Suppressor macrophage (primary cell): ENCODE data around the gene ZDHHC22.
"Not testable (repeated sequence)": the region's sequence is repeated elsewhere in the genome, so short reads cannot be mapped to it uniquely, and the experiment has no call there.

Source experiments
- DNase-seq, 4 experiments: peaks; one replicate each; pipeline ENCODE4 v3.0.0-alpha.2; 2020 to 2022
- total RNA-seq, 17 experiments: gene quantifications; one replicate each; lab custom pipeline; 2026; ENCODE audit warnings: mixed read lengths in 6 of 17, inconsistent platforms in 3 of 17; lab: John Stamatoyannopoulos, UW

Gene ZDHHC22, protein sequence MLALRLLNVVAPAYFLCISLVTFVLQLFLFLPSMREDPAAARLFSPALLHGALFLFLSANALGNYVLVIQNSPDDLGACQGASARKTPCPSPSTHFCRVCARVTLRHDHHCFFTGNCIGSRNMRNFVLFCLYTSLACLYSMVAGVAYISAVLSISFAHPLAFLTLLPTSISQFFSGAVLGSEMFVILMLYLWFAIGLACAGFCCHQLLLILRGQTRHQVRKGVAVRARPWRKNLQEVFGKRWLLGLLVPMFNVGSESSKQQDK
- total RNA-seq, result 0 to 2.0 (median 0) reads per million in 17 experiments

DNA sequence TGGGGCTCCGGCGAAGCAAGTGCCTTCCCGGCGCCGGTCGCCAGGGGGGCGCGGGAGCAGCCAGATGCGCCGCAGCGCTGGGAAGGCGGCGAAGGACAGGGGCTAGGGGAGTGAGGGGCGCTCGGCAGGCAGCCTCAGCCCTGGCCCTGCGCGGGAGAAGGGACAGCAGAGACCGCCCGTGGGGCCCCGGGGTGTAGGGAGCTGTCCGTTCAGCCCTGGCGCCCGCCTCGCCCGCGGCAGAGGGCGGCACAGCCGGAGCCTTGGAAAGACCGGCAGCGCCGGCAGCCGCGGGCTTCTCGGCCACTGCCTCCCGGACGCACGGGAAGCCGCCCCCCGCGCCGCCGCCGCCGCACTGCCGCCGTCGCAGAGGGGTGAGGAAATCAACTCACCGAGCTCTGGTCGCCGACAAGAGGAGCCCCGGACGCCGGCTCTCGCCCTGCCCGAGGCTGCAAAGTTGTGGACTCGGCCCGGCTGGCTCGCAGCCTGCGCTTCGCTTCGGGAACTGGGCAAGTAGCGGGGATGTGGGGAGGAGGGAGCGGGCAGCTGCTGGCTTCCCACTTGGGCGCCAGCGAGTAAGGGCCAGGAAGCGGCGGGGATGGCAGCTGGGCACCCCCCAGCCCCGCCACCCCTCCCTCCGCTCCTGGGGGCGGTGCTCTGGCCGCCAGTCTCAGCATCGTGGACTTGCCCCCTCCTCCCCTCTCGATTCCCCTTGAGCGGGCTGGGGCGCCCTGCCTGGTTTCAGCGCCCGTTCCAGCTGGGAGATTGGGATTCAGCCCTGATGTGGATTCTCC, at the start of gene ZDHHC22:
TSS of gene ZDHHC22 (minus strand) at position 578 of the 791 bp plus-strand sequence. CDS start 2,053 bp downstream, outside the sequence.
- peak in 2 of 4 experiments; percentile 7 to 42 for DNase-seq

DNA sequence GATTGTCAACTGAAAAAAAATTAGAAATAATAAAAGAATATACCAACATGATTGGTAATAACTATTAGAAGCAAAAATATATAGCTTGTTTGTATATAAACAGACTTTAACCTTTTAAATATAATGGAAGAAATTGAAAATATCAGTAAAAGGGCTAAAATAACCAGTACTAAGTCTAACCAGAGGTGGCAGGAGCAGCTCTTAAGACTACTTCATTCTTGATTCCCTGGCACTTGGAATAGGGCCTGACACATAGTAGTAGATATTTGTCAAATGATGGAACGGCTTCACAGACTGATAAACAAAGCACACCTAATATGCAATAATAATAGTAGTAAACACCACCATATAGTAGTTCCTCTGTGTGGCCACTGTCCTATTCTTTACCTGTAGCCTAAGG, 49.4 kb upstream of the ZDHHC22 start:
- DNase-seq, result no peak

DNA sequence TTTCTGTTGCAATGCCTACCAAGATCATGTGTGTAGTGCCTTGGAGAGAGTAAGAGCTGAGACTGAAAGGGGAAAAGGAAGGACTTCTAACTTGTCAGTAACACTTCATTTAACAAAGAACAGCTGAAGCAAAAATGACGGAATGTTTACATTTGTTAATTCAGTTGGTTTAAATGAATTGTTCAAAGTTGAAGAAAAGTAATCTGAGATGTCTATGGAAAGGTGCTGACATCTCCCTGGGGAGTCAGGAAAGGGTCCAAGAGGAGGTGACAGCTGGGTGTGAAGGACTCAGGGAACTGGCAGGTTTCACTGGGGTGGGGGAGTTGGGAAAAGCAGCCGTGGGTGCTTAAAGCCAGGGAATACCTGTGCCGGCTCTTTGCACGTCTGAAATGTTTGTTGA, 47.9 kb upstream of the ZDHHC22 start:
- no peak for DNase-seq

DNA sequence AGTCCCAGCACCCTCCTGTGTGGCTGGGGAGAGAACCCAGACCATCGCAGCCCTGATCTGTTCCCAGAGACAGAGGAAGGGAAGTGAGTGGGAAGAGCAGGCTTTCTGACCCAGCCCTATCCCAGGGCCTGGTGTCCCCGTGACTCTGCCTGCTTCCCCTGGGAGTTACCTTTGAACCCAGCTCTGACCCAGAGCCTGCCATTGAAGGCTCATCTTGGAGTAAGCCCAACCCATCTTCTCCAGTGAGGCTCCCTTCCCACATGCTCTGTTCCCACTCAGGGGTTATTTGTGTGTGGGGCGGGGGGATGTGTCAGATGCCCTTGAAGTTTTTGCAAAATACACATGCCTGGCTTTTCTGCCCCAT, 46.0 kb upstream of the ZDHHC22 start:
- DNase-seq, result no peak

DNA sequence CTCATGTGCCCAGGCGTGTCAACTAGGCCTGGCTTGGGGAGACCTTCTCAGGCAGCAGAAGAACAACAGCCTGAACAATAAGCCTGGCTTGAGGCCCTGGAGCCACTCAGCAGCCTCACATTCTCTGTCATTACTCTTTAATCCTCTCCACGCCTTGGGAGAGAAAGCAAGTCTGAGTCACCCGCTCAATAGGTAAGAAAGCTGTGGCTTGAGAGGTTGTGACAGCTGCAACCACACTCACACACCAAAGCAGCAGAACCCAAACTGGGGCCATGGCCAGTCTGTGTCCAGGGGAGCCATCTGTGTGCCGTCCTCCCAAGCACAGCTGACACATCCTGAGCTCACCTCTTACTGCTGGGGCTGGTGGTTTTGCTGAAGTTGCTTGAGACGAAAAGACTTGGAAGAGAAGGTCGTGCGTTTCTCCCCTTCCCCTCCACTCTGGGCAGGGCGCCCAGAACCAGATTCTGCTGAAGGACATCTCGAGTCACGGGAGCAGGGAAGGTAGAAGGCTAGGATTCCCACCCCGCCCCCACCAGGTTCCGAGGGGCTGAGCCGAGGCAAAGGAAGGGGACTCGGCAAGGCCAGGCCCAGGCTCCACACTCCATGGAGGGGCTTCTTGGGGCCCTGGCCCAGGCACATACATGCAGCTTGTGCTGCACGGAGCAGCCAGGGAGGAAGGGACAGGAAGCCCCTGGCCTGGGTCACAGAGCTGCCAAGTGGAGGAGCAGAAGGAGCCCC, 45.5 kb upstream of the ZDHHC22 start:
- DNase-seq, result no peak

DNA sequence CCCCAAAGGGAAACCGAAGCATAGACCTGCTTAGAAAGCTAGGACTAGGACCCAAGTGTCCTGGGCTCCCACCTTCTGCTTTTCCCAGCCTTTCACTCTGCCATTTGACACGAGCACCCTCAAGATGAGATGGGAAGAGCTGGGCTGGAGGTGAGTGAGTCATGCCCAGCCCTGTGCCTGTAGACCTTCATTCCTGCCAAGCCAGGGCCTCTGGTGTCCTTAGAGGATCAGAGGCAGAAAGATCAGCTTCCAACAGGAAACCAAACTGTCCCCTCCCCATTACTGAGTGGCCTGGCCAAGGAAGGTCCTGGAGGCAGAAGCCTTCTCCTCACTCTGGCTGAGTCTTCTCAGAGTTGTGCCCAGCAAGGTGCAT, 43.5 kb upstream of the ZDHHC22 start:
- no peak for DNase-seq

DNA sequence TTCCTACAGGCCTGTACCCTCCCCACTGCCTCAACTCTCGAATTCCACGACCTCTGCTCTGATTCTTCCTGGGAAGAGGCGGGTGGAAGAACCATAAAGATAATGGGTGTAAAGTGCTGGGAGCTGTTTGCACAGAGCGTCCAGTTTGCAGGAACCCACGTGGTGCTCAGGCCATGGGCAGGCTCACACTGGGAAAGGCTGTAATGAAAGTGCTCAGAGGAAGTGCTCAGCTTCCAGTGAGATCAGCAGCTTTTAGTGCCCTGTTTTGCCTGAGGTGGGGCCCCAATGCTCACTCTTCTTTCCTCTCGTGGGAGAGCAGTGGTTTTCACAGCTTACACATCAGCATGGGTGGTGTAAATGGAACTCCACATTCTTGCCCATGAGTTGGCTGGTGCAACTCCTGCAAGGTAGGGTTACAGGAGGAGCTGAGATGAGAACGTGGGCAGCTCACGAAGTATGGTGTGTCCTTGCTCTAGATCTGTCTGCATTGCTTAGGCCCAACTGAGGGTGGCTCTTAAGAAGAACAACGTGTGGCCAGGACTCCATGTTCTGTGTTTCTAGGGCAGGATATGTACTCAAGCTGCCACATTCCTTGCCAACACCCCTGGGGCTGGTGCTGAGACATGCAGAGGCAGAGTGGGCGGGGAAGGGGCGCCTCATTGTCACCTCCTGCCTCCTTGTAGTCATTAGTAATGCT, 43.0 kb upstream of the ZDHHC22 start:
- DNase-seq, result peak; percentile 9 to 60 (median 46)

DNA sequence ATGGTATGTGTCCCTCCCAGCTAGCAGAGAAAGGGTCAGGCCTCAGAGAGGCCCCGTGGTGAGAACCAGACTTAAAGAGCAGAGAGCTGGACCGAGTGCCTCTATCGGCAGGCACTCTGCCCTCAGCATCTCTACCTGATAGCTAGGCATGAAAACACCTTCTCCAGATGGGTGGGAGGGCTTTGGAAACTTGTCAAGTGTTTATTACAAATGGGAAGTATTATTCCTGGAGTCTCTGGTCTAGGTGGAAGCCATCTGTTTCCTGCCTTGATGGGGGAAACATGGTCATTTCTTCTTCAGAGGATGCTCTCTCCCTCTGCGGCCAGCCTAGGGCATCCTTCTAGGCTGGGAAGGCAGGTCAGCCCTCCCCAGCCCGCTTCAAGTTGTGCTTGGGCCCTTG, 42.3 kb upstream of the ZDHHC22 start:
- no peak for DNase-seq

DNA sequence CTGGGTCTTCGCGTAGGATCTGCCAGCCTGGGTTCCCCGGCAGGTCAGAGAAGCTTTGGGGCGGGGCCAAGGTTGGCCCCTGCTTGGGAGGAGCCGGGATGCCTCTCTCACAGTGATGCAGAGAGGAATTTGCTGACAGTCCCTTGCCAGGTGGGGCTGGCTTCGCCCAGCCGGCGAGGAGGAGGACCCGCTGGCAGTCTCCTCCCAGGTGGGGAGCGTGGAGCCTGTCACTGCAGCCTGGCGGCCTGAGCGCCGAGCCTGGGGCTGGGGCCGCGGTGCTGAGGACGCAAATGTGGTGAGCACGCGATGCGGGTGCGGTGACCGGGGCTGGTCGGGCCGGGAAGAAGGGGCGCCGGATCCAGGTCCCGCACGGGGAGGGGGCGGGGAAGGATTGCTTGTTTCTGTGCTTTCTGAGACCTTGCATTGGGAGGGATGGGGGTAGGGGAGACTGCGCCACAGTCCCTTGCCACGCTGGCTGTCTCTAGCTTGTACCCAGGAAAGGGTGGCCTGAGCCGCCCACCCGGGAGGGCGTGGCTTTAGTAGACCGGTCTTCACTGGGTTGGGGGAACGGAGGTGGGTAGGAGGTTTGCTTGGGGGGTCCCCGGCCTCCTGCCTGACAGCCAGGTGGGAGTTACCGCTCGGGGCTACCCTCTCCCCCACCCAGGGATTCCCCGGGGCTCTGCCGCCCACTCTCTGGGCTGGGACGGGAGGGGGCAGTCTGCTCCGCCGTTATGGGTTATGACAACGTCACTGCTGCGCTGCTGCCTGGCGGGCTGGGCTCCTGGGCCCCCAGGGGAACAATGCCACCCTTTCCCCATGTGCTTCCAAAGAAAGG, 40.2 kb upstream of the ZDHHC22 start, which contains the start of gene TMEM63C:
TSS of gene TMEM63C (plus strand) at position 196 of the 835 bp plus-strand sequence. CDS start 37,016 bp downstream, outside the sequence.
- peak in 2 of 4 experiments; percentile 11 to 20 for DNase-seq

DNA sequence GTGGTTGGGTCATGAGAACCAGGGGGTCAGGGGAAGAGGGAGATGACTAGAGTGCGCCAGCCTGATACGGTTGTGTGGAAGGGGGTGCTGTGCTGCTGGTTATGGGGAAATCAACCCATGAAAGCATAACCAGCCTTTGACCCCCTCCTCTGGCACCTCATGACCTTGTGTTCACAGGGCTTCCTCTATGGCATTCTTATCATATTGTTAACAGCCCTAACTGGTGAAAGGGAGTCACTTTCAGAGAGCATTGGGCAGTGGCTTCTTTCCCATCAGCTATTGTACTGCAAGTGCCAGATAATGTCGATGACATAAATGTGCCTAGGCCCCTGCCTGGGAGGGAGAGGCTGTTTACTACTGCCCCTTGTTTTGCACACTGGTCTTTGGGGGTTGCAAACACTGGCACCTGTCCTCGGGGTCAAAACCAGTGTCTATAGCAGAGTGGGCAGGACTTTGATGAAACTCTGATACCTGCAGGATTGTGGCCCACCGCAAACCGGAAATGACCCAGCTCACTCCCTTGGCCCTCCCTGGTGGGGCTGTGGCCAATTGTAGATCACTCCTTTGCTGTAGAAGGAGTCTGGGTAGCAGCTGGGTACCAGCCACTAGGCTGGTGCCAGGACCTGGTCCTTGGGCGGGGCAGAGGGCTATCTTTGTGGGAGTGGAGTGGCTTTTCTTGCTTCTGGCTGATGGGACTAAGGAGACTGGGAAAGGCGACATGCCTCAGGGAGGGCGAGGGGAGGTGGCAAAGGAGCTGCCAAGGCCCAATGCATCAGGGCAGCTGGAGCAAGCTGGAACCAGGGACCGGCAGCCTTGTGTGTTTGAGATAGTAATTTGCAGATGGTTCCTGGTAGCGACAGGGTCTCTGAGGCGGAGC, 39.4 kb upstream of the ZDHHC22 start:
- no peak for DNase-seq

DNA sequence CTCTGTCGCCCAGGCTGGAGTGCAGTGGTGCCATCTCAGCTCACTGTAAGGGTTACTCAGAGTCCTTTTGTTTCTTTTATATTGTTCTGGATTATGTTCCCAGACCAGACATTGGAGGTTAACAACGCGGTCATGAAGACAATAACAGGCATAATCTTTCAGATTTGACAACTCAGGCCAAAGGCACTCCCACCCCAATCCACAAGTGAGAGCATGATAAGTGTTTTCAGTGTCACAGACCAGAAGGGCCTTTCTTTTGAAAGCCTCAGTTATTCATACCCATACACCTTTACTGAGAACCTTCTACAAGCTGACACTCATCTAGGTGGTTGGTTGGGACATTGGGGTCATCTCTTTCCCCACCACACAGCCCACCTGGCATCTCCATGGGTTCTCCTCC, 37.1 kb upstream of the ZDHHC22 start:
- no peak for DNase-seq

DNA sequence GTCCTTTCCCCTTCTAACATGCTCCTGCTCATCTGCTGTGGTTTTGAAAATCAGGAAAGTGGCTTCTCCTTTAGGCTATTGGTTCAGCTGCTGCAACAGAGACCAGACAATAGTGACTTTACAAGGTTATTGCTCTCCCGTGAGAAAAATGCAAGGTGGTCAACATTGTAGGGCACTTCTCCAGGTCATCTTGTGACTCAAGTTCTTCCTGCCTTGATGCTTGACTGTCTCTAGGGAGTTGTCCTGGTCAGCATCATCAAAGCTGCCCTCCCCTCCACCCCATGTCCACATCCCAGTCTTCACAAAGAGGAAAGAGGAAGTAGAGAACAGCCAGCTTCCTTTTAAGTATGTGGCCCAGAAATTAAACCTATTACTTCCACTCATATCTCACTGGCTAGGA, 36.1 kb upstream of the ZDHHC22 start:
- DNase-seq, result peak; percentile 34 to 68 (median 56)

DNA sequence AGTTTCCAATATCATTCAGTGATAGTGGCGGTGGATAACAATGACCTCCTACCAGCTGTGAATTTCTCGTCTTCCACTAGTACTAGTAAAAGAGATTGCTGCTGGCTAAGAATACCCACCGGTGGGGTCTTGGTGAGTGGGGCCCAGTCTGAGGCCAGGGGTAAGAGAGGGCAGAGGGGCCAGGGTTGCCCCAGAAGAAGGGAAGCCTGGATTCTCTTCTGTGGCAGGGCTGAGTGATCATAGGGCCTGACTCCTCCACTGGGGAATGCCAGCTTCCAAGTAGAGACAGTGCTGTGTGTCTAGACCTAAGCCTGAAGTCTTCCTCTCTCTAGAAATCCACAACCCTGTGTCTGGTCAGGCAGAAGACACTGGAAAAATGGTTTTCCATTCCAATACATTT, 34.3 kb upstream of the ZDHHC22 start:
- DNase-seq, result no peak

DNA sequence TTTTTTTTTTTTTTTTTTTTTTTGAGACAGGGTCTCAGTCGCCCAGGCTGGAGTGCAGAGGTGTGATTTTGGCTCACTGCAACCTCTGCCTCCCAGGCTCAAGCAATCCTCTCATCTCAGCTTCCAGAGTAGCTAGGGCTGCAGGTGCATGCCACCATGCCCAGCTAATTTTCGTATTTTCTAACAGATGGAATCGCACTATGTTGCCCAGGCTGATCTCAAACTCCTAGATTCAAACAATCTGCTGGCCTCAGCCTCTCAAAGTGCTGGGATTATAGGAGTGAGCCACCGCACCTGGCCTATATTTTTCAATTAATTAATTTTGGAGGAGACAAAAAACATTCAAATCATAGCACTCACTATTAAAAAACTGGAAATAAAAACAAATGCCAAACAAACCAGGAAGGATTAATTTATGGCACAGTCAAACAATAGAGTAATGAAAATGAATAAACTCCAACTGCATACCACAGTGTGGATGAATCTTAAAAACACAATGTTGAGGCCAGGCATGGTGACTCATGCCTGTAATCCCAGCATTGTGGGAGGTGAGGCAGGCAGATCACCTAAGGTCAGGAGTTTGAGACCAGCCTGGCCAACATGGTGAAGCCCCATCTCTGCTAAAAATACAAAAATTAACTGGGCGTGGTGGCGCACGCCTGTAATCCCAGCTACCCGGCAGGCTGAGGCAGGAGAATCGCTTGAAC, 32.5 kb upstream of the ZDHHC22 start:
- DNase-seq, result not testable (repeated sequence)

DNA sequence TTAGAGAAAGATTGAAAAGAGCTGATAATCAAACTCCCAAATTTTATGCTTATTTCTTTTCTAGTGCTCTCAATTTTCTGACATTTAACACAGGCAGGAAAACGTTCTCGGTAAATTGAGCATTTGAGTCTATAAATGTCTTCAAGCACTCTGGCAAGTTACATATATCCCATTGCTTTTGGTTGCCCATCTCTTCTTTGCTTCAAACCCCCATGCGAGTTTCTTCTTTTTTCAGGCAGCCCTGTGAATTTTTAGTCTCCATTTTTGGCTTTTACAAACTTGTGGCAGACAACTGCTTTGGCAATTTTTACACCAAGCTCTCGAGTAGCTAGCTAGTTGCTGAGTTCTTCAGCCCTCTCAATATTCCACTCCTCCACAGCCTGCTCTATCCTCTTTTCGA, 31.3 kb upstream of the ZDHHC22 start:
- no peak for DNase-seq

DNA sequence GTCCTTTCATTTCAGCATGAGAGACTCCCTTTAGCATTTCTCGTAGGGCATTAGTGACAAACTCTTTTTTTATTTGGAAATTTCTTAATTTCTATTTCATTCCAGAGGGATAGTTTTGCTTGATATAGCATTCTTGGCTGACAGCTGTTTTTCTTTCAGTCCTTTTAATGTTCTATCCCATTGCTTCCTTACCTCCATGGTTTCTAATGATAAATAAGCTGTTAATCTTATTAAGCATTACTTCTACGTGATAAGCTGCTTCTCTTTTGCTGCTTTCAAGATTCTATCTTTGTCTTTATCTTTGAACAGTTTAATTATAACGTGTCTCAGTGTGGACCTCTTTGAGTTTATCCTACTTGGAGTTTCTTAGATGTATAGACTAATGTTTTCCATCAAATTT, 28.5 kb upstream of the ZDHHC22 start:
- DNase-seq, result no peak

DNA sequence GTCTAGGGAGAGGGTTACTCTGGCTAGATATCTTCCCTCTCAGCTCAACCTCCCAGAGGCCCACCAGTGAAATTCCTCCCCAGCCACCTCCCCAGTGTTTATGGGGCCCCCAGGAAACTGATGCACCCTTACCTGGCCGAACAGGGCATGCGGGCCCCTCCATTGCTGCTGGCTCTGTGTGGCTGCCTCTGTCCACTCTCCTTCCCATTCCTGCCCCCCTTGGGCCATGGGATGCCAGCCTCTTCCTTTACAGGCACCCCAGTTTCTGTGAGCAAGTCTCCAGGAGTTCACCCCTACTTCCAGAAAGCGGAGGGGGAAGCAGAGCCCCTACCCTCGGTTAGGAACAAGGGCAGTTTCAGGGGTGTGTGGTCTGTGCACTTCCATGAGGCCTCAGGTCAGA, 19.4 kb upstream of the ZDHHC22 start:
- no peak for DNase-seq

DNA sequence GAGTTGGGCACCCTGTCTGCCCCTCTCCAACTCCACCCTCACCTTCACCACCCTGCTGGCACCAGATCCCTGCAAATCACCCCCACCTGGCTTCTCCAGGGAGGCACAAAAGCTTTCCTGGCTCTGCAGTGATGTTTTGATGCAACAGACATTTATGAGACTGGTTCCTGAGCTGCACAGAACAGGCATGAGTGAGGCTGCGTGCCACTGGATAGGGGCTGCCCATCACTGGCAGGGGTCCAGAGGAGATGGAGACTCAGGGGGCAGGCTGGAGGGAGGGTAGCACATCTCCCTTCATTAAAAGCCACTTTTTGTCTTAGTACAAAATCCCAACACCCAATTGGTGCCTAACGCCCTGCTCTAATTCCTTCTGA, 17.3 kb upstream of the ZDHHC22 start:
- DNase-seq, result no peak

DNA sequence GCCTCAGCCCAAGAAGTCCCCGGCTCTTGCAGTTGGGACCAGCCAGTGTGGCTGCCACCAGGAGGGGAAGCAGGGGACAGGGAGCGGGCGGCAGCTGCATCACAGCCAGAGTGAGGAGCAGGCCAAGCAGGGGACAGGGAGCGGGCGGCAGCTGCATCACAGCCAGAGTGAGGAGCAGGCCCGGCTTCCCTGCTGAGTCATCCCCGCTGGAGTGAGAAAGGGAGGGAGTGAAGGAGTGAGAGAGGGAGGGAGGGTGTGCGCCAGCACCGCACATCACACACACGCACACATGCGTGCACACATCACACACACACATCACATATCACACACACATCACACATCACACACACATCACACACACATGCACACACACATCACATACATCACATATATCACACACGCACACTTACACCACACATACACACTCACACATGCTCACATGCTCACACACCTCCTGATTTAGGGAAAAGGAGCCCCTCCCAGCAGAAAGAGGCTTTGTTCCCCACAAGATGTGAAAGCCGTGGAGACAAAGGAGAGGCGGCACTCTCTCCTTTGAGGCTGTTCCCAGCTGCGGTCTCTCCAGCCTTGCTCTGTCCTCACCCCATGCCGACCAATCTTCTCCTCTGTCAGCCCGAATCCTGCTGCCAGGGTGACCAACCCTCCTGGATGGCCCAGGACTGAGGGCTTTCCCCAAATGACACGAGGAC, 16.7 kb upstream of the ZDHHC22 start:
- DNase-seq, result peak in 1 of 4 experiments; percentile 12
